Retinal pigment epithelial cell (primary cell): Measurements from ENCODE around the gene HMG20A.

ENCODE experiments used
- DNase-seq: peaks from one replicate; pipeline ENCODE4 v3.0.0-alpha.2; 2010; ENCODE audit warnings: low read depth
- H3K4me3 ChIP-seq: 2 replicates; pipeline ENCODE4 v1.5.1; 2011; ENCODE audit warnings: mild to moderate bottlenecking, low read length, control low read depth, moderate library complexity
- CTCF ChIP-seq: conservative IDR thresholded peaks from 2 replicates; pipeline ENCODE4 v1.5.1; 2011; ENCODE audit warnings: low read depth, low read length, control low read depth, inconsistent platforms

Gene HMG20A

GRCh38 chr15:77454951-77455350, 34.3 kb downstream of the HMG20A start:
- TF ChIP-seq CTCF = no peak
- DNase-seq = no peak
- no peak overlapping the region for H3K4me3 ChIP-seq

- H3K4me3 ChIP-seq = no peak overlapping the region
- no peak for TF ChIP-seq CTCF
- no peak for DNase-seq
These were observed 35.1 kb downstream of the HMG20A start for GRCh38 chr15:77455696-77456321.

GRCh38 chr15:77456746-77457145, 36.1 kb downstream of the HMG20A start:
- no peak for DNase-seq
- TF ChIP-seq CTCF = no peak
- H3K4me3 ChIP-seq = no peak overlapping the region

- H3K4me3 ChIP-seq = no peak overlapping the region
- TF ChIP-seq CTCF = no peak
- DNase-seq = no peak
These were observed 36.7 kb downstream of the HMG20A start for GRCh38 chr15:77457191-77457904.

- no peak overlapping the region for H3K4me3 ChIP-seq
- TF ChIP-seq CTCF = no peak
- no peak for DNase-seq
These were observed 37.2 kb downstream of the HMG20A start for GRCh38 chr15:77457905-77458265.

GRCh38 chr15:77459031-77459430, 38.3 kb downstream of the HMG20A start:
- TF ChIP-seq CTCF = no peak
- no peak for DNase-seq
- no peak overlapping the region for H3K4me3 ChIP-seq

GRCh38 chr15:77461486-77461885, 40.8 kb downstream of the HMG20A start:
- H3K4me3 ChIP-seq = no peak overlapping the region
- no peak for DNase-seq
- TF ChIP-seq CTCF = no peak
